ENCODE results near the gene TPRKB. TPM values are rescaled to one million over a fixed set of nuclear protein-coding genes. Genes with fewer than 3 reads are reported as not detected.
"Not testable (repeated sequence)": the region's sequence is repeated elsewhere in the genome, so short reads cannot be mapped to it uniquely, and the experiment has no call there.

TPRKB gene
- total RNA-seq, 1 experiment from 2014 or later, result 36.7 TPM

DNA sequence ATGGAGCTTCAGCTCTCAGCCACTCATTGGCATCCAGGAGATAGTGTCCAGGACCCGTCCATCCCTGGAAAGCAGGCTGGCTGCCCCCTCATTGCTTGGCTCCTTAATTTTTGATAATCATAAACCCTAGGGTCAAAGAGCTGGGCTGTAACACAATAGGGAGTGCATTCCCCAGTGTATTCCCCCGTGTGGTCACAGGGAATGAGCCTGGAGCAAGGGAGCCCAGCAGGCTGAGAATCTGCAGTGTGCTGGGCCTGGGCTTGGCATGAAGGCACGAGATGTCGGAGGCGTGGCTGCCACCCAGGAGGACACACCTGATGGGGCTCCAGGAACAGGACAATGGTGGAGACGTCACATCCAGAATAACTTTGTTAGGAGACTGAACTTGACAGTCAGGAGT, 18.7 kb downstream of the TPRKB start:
- CTCF ChIA-PET, result no interaction called here
- Mint-ChIP-seq H3K4me3 (ENCODE audit: low read depth, unreplicated experiment) (no peak overlapping the region), H3K36me3 (ENCODE audit: insufficient read depth, unreplicated experiment) (no peaks in the 10 kb centered on the region), H3K27me3 (ENCODE audit: unreplicated experiment) (peaks cover 19% of the 10 kb centered on the region), H3K27ac (ENCODE audit: unreplicated experiment) (no peak overlapping the region), H3K9me3 (ENCODE audit: low read depth, unreplicated experiment) (peaks cover 3% of the 10 kb centered on the region), H3K4me1 (ENCODE audit: low read depth, unreplicated experiment) (no peaks in the 10 kb centered on the region)
- intact Hi-C loops (cut with micrococcal nuclease; ENCODE audit: unreplicated experiment), result no loop called here
- BruUV-seq (replicated peaks), result no TSS peak
- no peak for DNase-seq
- TF ChIP-seq, protein P1, sequence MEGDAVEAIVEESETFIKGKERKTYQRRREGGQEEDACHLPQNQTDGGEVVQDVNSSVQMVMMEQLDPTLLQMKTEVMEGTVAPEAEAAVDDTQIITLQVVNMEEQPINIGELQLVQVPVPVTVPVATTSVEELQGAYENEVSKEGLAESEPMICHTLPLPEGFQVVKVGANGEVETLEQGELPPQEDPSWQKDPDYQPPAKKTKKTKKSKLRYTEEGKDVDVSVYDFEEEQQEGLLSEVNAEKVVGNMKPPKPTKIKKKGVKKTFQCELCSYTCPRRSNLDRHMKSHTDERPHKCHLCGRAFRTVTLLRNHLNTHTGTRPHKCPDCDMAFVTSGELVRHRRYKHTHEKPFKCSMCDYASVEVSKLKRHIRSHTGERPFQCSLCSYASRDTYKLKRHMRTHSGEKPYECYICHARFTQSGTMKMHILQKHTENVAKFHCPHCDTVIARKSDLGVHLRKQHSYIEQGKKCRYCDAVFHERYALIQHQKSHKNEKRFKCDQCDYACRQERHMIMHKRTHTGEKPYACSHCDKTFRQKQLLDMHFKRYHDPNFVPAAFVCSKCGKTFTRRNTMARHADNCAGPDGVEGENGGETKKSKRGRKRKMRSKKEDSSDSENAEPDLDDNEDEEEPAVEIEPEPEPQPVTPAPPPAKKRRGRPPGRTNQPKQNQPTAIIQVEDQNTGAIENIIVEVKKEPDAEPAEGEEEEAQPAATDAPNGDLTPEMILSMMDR (IDR thresholded peaks at IDR 0.05; ENCODE audit: unreplicated experiment), result no peak

DNA sequence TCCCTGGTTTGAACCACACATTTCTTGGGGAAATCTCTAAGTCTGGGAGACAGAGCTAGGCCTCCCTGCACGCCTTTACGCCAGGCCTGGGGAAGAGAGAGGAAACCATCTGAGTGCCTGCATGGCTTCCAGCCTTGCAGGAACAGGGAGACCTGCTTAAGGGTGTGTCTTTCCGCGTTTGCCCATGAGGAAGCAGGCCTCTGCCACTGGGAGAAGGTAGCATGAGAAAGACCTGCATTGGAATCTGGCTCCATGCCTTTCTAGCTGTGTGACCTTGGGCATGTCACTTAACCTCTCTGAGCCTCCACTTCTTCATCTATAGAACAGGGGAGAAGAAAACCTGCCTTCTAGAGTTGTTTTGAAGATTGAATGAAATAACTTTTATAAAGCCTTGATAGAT, 19.4 kb downstream of the TPRKB start:
- H3K4me1 Mint-ChIP-seq (ENCODE audit: low read depth, unreplicated experiment); H3K9me3 Mint-ChIP-seq (ENCODE audit: low read depth, unreplicated experiment); DNase-seq; BruUV-seq (replicated peaks); H3K27ac Mint-ChIP-seq (ENCODE audit: unreplicated experiment); H3K36me3 Mint-ChIP-seq (ENCODE audit: insufficient read depth, unreplicated experiment); H3K4me3 Mint-ChIP-seq (ENCODE audit: low read depth, unreplicated experiment); intact Hi-C loops (cut with micrococcal nuclease; ENCODE audit: unreplicated experiment); CTCF ChIA-PET: not testable (repeated sequence)
- peaks cover 19% of the 10 kb centered on the region for H3K27me3 Mint-ChIP-seq (ENCODE audit: unreplicated experiment)

DNA sequence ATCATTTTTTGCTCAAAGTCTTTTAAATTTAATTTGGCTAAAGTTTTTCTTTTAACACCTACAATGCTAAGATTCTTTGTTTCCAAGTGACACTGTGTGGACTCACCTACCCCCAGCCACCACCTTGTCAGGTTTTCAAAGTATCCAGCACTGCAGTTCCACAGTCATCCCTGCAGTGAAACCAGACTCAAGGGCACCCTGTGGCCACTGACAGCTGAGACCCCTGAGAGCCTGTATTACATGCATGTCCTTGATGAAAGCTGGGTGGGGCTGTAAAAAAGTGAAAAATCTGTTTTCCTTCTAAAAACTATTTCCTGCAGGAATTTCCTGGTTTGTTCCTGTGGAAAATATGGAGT, 19.9 kb downstream of the TPRKB start:
- BruUV-seq (replicated peaks), result no TSS peak
- H3K9me3 Mint-ChIP-seq (ENCODE audit: low read depth, unreplicated experiment), result no peaks in the 10 kb centered on the region
- CTCF ChIA-PET, result no interaction called here
- no peaks in the 10 kb centered on the region for H3K36me3 Mint-ChIP-seq (ENCODE audit: insufficient read depth, unreplicated experiment)
- H3K4me3 Mint-ChIP-seq (ENCODE audit: low read depth, unreplicated experiment), result no peak overlapping the region
- H3K4me1 Mint-ChIP-seq (ENCODE audit: low read depth, unreplicated experiment), result no peaks in the 10 kb centered on the region
- DNase-seq, result no peak
- TF ChIP-seq, protein P1 (IDR thresholded peaks at IDR 0.05; ENCODE audit: unreplicated experiment), result no peak
- H3K27ac Mint-ChIP-seq (ENCODE audit: unreplicated experiment), result no peak overlapping the region
- peaks cover 19% of the 10 kb centered on the region for H3K27me3 Mint-ChIP-seq (ENCODE audit: unreplicated experiment)
- intact Hi-C loops (cut with micrococcal nuclease; ENCODE audit: unreplicated experiment), result no loop called here

DNA sequence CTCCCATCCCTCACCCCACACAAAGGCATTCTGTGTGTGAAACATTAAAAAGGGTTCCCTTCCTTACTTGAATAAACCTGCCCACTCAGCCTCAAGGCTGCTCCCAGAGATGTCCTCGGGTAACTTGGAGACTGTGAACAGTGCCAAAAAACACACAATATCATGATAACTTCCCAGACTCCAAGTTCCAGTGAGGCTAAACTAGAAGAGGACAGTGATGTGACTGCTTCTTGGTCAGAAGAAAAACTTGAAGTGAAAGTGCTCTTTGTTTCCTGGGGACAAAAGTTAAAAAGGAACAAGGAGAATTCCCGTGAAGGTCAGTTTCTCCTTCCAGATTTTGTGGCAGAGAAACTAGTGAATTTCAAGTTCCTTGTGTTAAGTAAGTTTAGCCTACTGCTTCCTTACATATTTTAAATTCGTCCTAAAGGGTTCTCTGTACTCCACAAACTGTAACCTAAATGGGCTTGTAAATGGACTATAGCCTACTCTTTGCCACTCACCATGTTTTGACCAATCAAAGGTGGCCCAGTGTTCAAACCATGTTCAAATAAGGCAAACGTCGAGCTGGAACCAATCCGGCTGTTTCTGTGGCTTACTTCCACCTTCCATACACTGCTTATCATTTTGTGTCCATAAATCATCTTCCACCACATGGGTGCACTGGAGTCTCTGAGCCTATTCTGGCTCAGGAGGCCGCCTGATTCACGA, 20.4 kb downstream of the TPRKB start:
- Mint-ChIP-seq H3K27me3 (ENCODE audit: unreplicated experiment) (peaks cover 25% of the 10 kb centered on the region), H3K9me3 (ENCODE audit: low read depth, unreplicated experiment) (no peaks in the 10 kb centered on the region), H3K4me1 (ENCODE audit: low read depth, unreplicated experiment) (no peaks in the 10 kb centered on the region), H3K4me3 (ENCODE audit: low read depth, unreplicated experiment) (no peak overlapping the region), H3K27ac (ENCODE audit: unreplicated experiment) (no peak overlapping the region), H3K36me3 (ENCODE audit: insufficient read depth, unreplicated experiment) (no peaks in the 10 kb centered on the region)
- no TSS peak for BruUV-seq (replicated peaks)
- TF ChIP-seq, protein P1 (IDR thresholded peaks at IDR 0.05; ENCODE audit: unreplicated experiment), result no peak
- intact Hi-C loops (cut with micrococcal nuclease; ENCODE audit: unreplicated experiment), result no loop called here
- DNase-seq, result no peak
- CTCF ChIA-PET, result no interaction called here

DNA sequence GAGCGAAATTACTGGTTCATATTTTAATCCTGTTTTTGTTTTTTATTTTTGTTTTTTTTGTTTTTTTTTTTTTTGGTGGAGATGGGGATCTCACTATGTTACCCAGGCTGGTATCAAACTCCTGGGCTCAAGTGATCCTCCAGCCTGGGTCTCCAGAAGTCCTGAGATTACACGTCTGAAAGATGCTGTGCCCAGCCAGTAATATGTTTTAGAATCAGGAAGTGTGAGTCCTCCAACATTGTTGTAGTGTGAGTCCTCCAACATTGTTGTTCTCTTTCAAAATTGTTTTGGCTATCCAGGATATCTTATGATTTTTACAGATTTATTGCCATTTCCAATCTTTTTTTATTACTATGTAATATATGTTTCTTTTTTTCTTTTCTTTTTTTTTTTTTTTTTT, 23.1 kb downstream of the TPRKB start:
- TF ChIP-seq, protein P1 (IDR thresholded peaks at IDR 0.05; ENCODE audit: unreplicated experiment), result no peak
- no peak overlapping the region for H3K4me3 Mint-ChIP-seq (ENCODE audit: low read depth, unreplicated experiment)
- H3K4me1 Mint-ChIP-seq (ENCODE audit: low read depth, unreplicated experiment), result no peaks in the 10 kb centered on the region
- no TSS peak for BruUV-seq (replicated peaks)
- CTCF ChIA-PET, result no interaction called here
- no peak overlapping the region for H3K27ac Mint-ChIP-seq (ENCODE audit: unreplicated experiment)
- DNase-seq, result no peak
- H3K36me3 Mint-ChIP-seq (ENCODE audit: insufficient read depth, unreplicated experiment), result no peaks in the 10 kb centered on the region
- H3K27me3 Mint-ChIP-seq (ENCODE audit: unreplicated experiment), result peaks cover 49% of the 10 kb centered on the region
- intact Hi-C loops (cut with micrococcal nuclease; ENCODE audit: unreplicated experiment), result no loop called here
- no peaks in the 10 kb centered on the region for H3K9me3 Mint-ChIP-seq (ENCODE audit: low read depth, unreplicated experiment)

All from Calu3 (cell line).